ENCODE data around the gene ANKRD63.

ANKRD63 gene

GRCh38 chr15:40271685-40272484 lies 11.0 kb downstream of the ANKRD63 start:
- TF ChIP-seq, protein P1, sequence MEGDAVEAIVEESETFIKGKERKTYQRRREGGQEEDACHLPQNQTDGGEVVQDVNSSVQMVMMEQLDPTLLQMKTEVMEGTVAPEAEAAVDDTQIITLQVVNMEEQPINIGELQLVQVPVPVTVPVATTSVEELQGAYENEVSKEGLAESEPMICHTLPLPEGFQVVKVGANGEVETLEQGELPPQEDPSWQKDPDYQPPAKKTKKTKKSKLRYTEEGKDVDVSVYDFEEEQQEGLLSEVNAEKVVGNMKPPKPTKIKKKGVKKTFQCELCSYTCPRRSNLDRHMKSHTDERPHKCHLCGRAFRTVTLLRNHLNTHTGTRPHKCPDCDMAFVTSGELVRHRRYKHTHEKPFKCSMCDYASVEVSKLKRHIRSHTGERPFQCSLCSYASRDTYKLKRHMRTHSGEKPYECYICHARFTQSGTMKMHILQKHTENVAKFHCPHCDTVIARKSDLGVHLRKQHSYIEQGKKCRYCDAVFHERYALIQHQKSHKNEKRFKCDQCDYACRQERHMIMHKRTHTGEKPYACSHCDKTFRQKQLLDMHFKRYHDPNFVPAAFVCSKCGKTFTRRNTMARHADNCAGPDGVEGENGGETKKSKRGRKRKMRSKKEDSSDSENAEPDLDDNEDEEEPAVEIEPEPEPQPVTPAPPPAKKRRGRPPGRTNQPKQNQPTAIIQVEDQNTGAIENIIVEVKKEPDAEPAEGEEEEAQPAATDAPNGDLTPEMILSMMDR (IDR thresholded peaks at IDR 0.05; ENCODE audit: control insufficient read depth, insufficient read depth, low read depth, low read length, missing control alignments), result no peak
- no peak for DNase-seq (ENCODE audit: low read depth)
- H3K4me3 ChIP-seq (ENCODE audit: control insufficient read depth, low read depth, low read length), result no peak overlapping the region

DNA sequence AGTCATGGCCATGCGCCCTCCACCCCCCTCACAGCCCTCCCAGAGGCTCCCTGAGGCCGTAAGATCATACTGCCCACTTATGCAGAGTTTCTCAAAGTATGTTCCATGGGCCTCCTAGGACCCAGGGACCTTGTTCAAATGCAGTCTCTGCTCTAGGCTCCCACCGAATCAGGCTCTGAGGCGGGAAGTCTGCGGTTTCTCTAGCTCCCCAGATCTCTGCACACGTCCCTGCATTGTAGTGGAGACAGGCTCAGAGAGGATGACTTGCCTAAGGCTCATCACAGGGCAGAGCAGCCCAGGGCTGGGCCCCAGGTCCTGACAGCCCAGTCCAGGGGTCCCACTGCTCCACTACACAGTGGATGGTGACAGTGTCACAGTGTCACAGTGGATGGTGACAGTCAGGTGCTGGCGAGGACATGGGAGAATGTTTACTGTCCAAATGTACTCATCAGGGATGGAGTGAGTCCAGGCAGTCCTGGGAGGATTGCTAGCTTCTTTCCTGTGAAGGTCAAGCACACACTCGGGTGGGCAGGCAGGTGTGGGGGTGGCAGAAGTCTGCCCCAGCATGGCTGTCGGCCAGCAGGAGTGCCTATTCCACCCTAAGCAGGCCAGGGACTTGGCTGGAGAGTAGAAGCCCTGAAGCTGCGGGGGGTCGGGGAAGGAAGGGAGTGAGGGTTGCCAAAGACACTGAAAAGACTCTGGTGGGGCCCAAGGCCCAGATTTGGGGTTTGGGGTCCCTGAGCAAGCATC lies 12.4 kb downstream of the ANKRD63 start:
- H3K4me3 ChIP-seq (ENCODE audit: control insufficient read depth, low read depth, low read length), result no peak overlapping the region
- DNase-seq (ENCODE audit: low read depth), result no peak
- TF ChIP-seq, protein P1 (IDR thresholded peaks at IDR 0.05; ENCODE audit: control insufficient read depth, insufficient read depth, low read depth, low read length, missing control alignments), result no peak

DNA sequence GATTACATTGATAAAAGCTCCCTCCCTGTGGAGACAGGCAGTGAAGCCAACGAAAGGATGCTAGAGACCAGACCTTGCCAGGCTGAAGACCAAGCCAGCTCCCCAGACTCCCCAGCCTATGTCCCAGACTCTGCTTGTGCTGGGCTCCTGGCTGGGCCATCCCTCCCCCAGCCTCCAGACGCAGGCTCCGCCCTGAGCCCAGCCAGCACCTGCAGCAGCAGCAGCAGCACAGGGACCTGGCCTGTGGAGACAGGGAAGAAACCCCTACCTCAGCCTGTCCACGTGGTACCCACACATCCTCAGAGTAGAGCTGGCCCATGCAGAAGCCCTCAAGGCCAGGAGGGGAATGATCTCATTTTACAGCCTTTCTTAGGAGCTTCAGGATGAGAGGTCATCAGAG lies 13.3 kb downstream of the ANKRD63 start:
- DNase-seq (ENCODE audit: low read depth), result no peak
- TF ChIP-seq, protein P1 (IDR thresholded peaks at IDR 0.05; ENCODE audit: control insufficient read depth, insufficient read depth, low read depth, low read length, missing control alignments), result no peak

GRCh38 chr15:40267670-40268069 lies 15.2 kb downstream of the ANKRD63 start:
- DNase-seq (ENCODE audit: low read depth), result no peak
- no peak overlapping the region for H3K4me3 ChIP-seq (ENCODE audit: control insufficient read depth, low read depth, low read length)
- TF ChIP-seq, protein P1 (IDR thresholded peaks at IDR 0.05; ENCODE audit: control insufficient read depth, insufficient read depth, low read depth, low read length, missing control alignments), result no peak

More for the DNA sequence above, 13.3 kb downstream of the ANKRD63 start:
- no peak overlapping the region for H3K4me3 ChIP-seq (ENCODE audit: control insufficient read depth, low read depth, low read length)

- peak; percentile 85 for DNase-seq (ENCODE audit: low read depth)
- TF ChIP-seq, protein P1 (IDR thresholded peaks at IDR 0.05; ENCODE audit: control insufficient read depth, insufficient read depth, low read depth, low read length, missing control alignments), result no peak
- no peak overlapping the region for H3K4me3 ChIP-seq (ENCODE audit: control insufficient read depth, low read depth, low read length)
Observed at GRCh38 chr15:40266828-40267304, 16.0 kb downstream of the ANKRD63 start.

- TF ChIP-seq, protein P1 (IDR thresholded peaks at IDR 0.05; ENCODE audit: control insufficient read depth, insufficient read depth, low read depth, low read length, missing control alignments), result no peak
- H3K4me3 ChIP-seq (ENCODE audit: control insufficient read depth, low read depth, low read length), result no peak overlapping the region
- DNase-seq (ENCODE audit: low read depth), result no peak
Observed at GRCh38 chr15:40265875-40266274, 17.0 kb downstream of the ANKRD63 start.

All from AG09309 (cell line).